Neuronal stem cell (in vitro differentiated cells): ENCODE measurements around the gene BNIP3.
"Not testable (repeated sequence)": the region's sequence is repeated elsewhere in the genome, so short reads cannot be mapped to it uniquely, and the experiment has no call there.

ENCODE experiments used
- DNase-seq: peaks from one replicate; pipeline ENCODE4 v3.0.0-alpha.2; 2013; ENCODE audit warnings: low spot score
- H2AFZ ChIP-seq: one replicate; pipeline ENCODE4 v1.6.1; 2013; ENCODE audit warnings: mild to moderate bottlenecking, low read length, inconsistent platforms
- H2AK5ac ChIP-seq: 2 replicates; pipeline ENCODE4 v1.6.1; 2013; ENCODE audit warnings: low read depth, mild to moderate bottlenecking, inconsistent platforms, low read length, moderate library complexity, mixed read lengths
- H2BK120ac ChIP-seq: 2 replicates; pipeline ENCODE4 v1.6.1; 2013; ENCODE audit warnings: low read depth, mild to moderate bottlenecking, inconsistent platforms, low read length, moderate library complexity, mixed read lengths
- H2BK12ac ChIP-seq: one replicate; pipeline ENCODE4 v1.6.1; 2013; ENCODE audit warnings: low read length, inconsistent platforms
- H2BK15ac ChIP-seq: 2 replicates; pipeline ENCODE4 v1.6.1; 2013; ENCODE audit warnings: mild to moderate bottlenecking, low read length, inconsistent platforms, mixed read lengths
- H2BK5ac ChIP-seq: one replicate; pipeline ENCODE4 v1.6.1; 2013; ENCODE audit warnings: inconsistent platforms, mild to moderate bottlenecking, low read length, moderate library complexity
- H3K14ac ChIP-seq: one replicate; pipeline ENCODE4 v1.6.1; 2013; ENCODE audit warnings: low read length, inconsistent platforms
- H3K18ac ChIP-seq: 2 replicates; pipeline ENCODE4 v1.6.1; 2013; ENCODE audit warnings: low read length, inconsistent platforms
- H3K23ac ChIP-seq: 2 replicates; pipeline ENCODE4 v1.6.1; 2013; ENCODE audit warnings: low read depth, mild to moderate bottlenecking, mixed read lengths, low read length, inconsistent platforms; ENCODE audit not compliant: poor library complexity
- H3K27ac ChIP-seq: replicated peaks from 3 replicates; pipeline ENCODE4 v1.5.1; 2013; ENCODE audit warnings: low read length, inconsistent platforms
- H3K27me3 ChIP-seq, 3 experiments: 2 replicates each; pipeline ENCODE4 v1.6.1; 2013; ENCODE audit warnings: low read length in 3 of 3, mild to moderate bottlenecking in 2 of 3, inconsistent platforms in 1 of 3, low read depth in 1 of 3, mixed read lengths in 1 of 3, moderate library complexity in 1 of 3; ENCODE audit not compliant: control insufficient read depth in 3 of 3, insufficient read depth in 3 of 3
- H3K36me3 ChIP-seq, 2 donors: replicated peaks in 1 of 2; 2 replicates each; pipeline ENCODE4 v1.6.1; 2013; ENCODE audit warnings: low read length in 2 of 2; ENCODE audit not compliant: control insufficient read depth in 2 of 2, insufficient read depth in 2 of 2
- H3K4ac ChIP-seq: 2 replicates; pipeline ENCODE4 v1.6.1; 2013; ENCODE audit warnings: inconsistent platforms, mild to moderate bottlenecking, low read length, moderate library complexity
- H3K4me1 ChIP-seq, 2 donors: 1 replicate in 1 of 2; 2 replicates in 1 of 2; pipeline ENCODE4 v1.6.1; 2013; ENCODE audit warnings: low read length in 2 of 2, low read depth in 1 of 2; ENCODE audit not compliant: control insufficient read depth in 2 of 2, insufficient read depth in 1 of 2
- H3K4me2 ChIP-seq: one replicate; pipeline ENCODE4 v1.6.1; 2013; ENCODE audit warnings: mild to moderate bottlenecking, low read length, inconsistent platforms; ENCODE audit not compliant: insufficient read depth, poor library complexity, severe bottlenecking
- H3K4me3 ChIP-seq, 2 donors: 2 replicates each; pipeline ENCODE4 v1.5.1; 2013; ENCODE audit warnings: low read length in 2 of 2, mild to moderate bottlenecking in 2 of 2, inconsistent platforms in 1 of 2, moderate library complexity in 1 of 2
- H3K79me1 ChIP-seq: one replicate; pipeline ENCODE4 v1.6.1; 2013; ENCODE audit warnings: low read depth, mild to moderate bottlenecking, inconsistent platforms, low read length, moderate library complexity
- H3K9ac ChIP-seq: one replicate; pipeline ENCODE4 v1.6.1; 2013; ENCODE audit warnings: mild to moderate bottlenecking, low read depth, low read length, inconsistent platforms; ENCODE audit not compliant: poor library complexity
- H3K9me3 ChIP-seq, 2 donors: replicated peaks in 1 of 2; 2 replicates each; pipeline versions ENCODE3 to v1.6.1; 2013; ENCODE audit warnings: low read length in 2 of 2, mild to moderate bottlenecking in 2 of 2, inconsistent platforms in 1 of 2, low read depth in 1 of 2, mixed read lengths in 1 of 2, moderate library complexity in 1 of 2; ENCODE audit not compliant: control insufficient read depth in 2 of 2, insufficient read depth in 1 of 2
- H4K8ac ChIP-seq: one replicate; pipeline ENCODE4 v1.6.1; 2013; ENCODE audit warnings: low read depth, mild to moderate bottlenecking, inconsistent platforms, low read length, moderate library complexity
- H4K91ac ChIP-seq: one replicate; pipeline ENCODE4 v1.6.1; 2013; ENCODE audit warnings: low read length, low read depth, mild to moderate bottlenecking, inconsistent platforms; ENCODE audit not compliant: poor library complexity
- WGBS, 2 donors: extraction: QIAGEN DNeasy Blood & Tissue Kit; methylation state at CpG; one replicate each; pipeline ENCODE4 v1.1.7; 2013; ENCODE audit warnings: missing lambda C conversion rate in 2 of 2, mixed read lengths in 1 of 2; ENCODE audit not compliant: insufficient read length in 2 of 2, insufficient replicate concordance in 1 of 2; ENCODE audit errors: extremely low coverage in 2 of 2; 5-methylcytosine and 5-hydroxymethylcytosine counted together

BNIP3 gene

GRCh38 chr10:131920151-131920550, 61.6 kb downstream of the BNIP3 start:
- peak overlapping the region in 1 of 2 donors; percentile 36 for H3K4me3 ChIP-seq
- no peak overlapping the region for H2BK120ac ChIP-seq
- H3K9me3 ChIP-seq: peaks cover 0 to 13% of the 10 kb centered on the region in 2 donors
- peak overlapping the region; percentile 53 for H3K4ac ChIP-seq
- H2AK5ac ChIP-seq: no peak overlapping the region
- no peaks in the 10 kb centered on the region for H3K27me3 ChIP-seq
- DNase-seq: no peak
- WGBS, 2 donors: no CpG with 5 or more reads among the region's 11 CpGs
- no peak overlapping the region for H3K4me2 ChIP-seq
- H3K36me3 ChIP-seq: no peaks in the 10 kb centered on the region
- H2BK15ac ChIP-seq: no peak overlapping the region
- H2BK5ac ChIP-seq: no peak overlapping the region
- H3K14ac ChIP-seq: no peak overlapping the region
- H3K23ac ChIP-seq: no peak overlapping the region
- no peak overlapping the region for H3K18ac ChIP-seq
- H3K4me1 ChIP-seq: peaks cover 7 to 8% of the 10 kb centered on the region in 2 donors
- no peak overlapping the region for H3K9ac ChIP-seq
- H2BK12ac ChIP-seq: no peak overlapping the region
- H3K27ac ChIP-seq: no peak overlapping the region
- no peak overlapping the region for H4K8ac ChIP-seq
- H3K79me1 ChIP-seq: peaks cover 4% of the 10 kb centered on the region
- no peak overlapping the region for H2AFZ ChIP-seq
- H4K91ac ChIP-seq: no peak overlapping the region

- not testable (repeated sequence) for H2BK12ac ChIP-seq, H3K9ac ChIP-seq, H3K4me2 ChIP-seq, H3K4ac ChIP-seq, H4K8ac ChIP-seq, H3K4me1 ChIP-seq, H3K36me3 ChIP-seq, H3K23ac ChIP-seq, H3K14ac ChIP-seq, H3K18ac ChIP-seq, DNase-seq, H2AFZ ChIP-seq, H2BK120ac ChIP-seq, H3K9me3 ChIP-seq, H2BK5ac ChIP-seq, H3K79me1 ChIP-seq, H3K27me3 ChIP-seq, H4K91ac ChIP-seq, H3K4me3 ChIP-seq, H2AK5ac ChIP-seq, H2BK15ac ChIP-seq, H3K27ac ChIP-seq
- no CpG with 5 or more reads among the region's 14 CpGs for WGBS, 2 donors
Observed at GRCh38 chr10:131919461-131919860, 62.3 kb downstream of the BNIP3 start.
